Esophagus muscularis mucosa (tissue), 4 donors: ENCODE results near the gene LMOD2. TPM values are rescaled to one million over a fixed set of nuclear protein-coding genes. Genes with fewer than 3 reads are reported as not detected.

Source experiments
- DNase-seq: peaks from one replicate; pipeline ENCODE4 v3.0.0-alpha.2; 2017; ENCODE audit errors: extremely low spot score
- H3K27ac ChIP-seq, 4 donors: fragments of 200-600 bp; sonication (generic); replicated peaks in 1 of 4; 1 replicate in 3 of 4; 2 replicates in 1 of 4; pipeline ENCODE4 v1.5.1; 2016 to 2019; ENCODE audit warnings: mild to moderate bottlenecking in 1 of 4
- H3K27me3 ChIP-seq, 4 donors: fragments of 200-600 bp; sonication (generic); one replicate each; pipeline versions ENCODE4 v1.5.1 to v1.6.0; 2016 to 2019
- H3K36me3 ChIP-seq, 4 donors: fragments of 200-600 bp; sonication (generic); one replicate each; pipeline ENCODE4 v1.5.1; 2016 to 2019
- H3K4me1 ChIP-seq, 4 donors: fragments of 200-600 bp; sonication (generic); one replicate each; pipeline ENCODE4 v1.5.1; 2016 to 2019
- H3K4me3 ChIP-seq, 4 donors: fragments of 200-600 bp; sonication (generic); 1 replicate in 2 of 4; 2 replicates in 2 of 4; pipeline ENCODE4 v1.5.1; 2016 to 2019; ENCODE audit warnings: mild to moderate bottlenecking in 4 of 4, moderate library complexity in 1 of 4
- H3K9me3 ChIP-seq, 4 donors: fragments of 200-600 bp; sonication (generic); 1 replicate in 3 of 4; 2 replicates in 1 of 4; pipeline ENCODE4 v1.5.1; 2016 to 2019
- EP300 ChIP-seq: sonication (generic); formaldehyde crosslinking; IDR thresholded peaks from one replicate; pipeline ENCODE4 v1.6.1; 2017; ENCODE audit warnings: antibody characterized with exemption
- POLR2A ChIP-seq: fragments of 450-650 bp; IDR thresholded peaks from one replicate; pipeline ENCODE4 v1.6.1; 2017; ENCODE audit warnings: antibody characterized with exemption, moderate library complexity, mild to moderate bottlenecking, low read depth
- POLR2AphosphoS5 ChIP-seq, 2 donors: sonication (generic); formaldehyde crosslinking; IDR thresholded peaks; one replicate each; pipeline ENCODE4 v1.6.1; 2017; ENCODE audit warnings: antibody characterized with exemption in 2 of 2
- WGBS: methylation state at CpG from one replicate; pipeline ENCODE4 v1.1.5; 2018; 5-methylcytosine and 5-hydroxymethylcytosine counted together
- intact Hi-C: fragments of 100-400 bp; cut with DNase I; formaldehyde crosslinking; loops from one replicate; pipeline ENCODE4 v1.15.1; 2023
- total RNA-seq, 4 donors: library from RNA; depleted of rRNA; stranded (reverse); fragments of >200 nt; gene quantifications; one replicate each; pipeline versions ENCODE4 v1.1.0 to v1.2.1, GENCODE V29; 2016
- TF ChIP-seq, protein P1 (sequence below), 3 experiments: fragments of 200-600 bp in 2 of 3; fragments of 450-650 bp in 1 of 3; sonication (generic) in 2 of 3; IDR thresholded peaks; one replicate each; pipeline ENCODE4 v1.5.1; 2017 to 2019; ENCODE audit warnings: antibody characterized with exemption in 3 of 3, mild to moderate bottlenecking in 2 of 3, moderate library complexity in 1 of 3

Gene LMOD2
- total RNA-seq, 4 donors from 2014 or later, result not detected

DNA sequence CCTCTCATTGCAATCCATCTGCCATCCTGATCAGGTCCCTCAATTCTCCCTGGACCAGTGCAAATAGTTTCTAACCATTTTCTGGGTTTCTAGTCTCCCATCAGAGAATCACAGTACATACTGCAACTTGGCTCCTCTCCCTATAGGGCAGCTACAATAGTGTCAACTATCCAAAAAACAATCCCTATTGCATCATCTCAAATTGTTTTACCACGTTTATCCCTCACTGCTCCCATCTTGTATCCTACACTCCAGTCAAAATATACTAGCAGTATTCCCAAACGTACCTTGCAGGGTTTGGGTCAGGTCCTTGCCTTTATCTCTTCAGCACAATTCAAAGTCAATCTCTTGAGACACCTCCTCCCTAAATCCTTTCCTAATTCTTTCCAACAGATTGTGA is 30.4 kb upstream of the LMOD2 start:
- no peak for DNase-seq
- Histone ChIP-seq H3K27ac (no peak overlapping the region), H3K36me3 (peaks cover 0 to 5% (median 0%) of the 10 kb centered on the region in 4 donors), H3K9me3 (no peaks in the 10 kb centered on the region), H3K27me3 (no peaks in the 10 kb centered on the region), H3K4me1 (no peaks in the 10 kb centered on the region), H3K4me3 (no peak overlapping the region)
- TF ChIP-seq POLR2AphosphoS5 (IDR thresholded peaks at IDR 0.05), result no peak
- TF ChIP-seq, protein P1, sequence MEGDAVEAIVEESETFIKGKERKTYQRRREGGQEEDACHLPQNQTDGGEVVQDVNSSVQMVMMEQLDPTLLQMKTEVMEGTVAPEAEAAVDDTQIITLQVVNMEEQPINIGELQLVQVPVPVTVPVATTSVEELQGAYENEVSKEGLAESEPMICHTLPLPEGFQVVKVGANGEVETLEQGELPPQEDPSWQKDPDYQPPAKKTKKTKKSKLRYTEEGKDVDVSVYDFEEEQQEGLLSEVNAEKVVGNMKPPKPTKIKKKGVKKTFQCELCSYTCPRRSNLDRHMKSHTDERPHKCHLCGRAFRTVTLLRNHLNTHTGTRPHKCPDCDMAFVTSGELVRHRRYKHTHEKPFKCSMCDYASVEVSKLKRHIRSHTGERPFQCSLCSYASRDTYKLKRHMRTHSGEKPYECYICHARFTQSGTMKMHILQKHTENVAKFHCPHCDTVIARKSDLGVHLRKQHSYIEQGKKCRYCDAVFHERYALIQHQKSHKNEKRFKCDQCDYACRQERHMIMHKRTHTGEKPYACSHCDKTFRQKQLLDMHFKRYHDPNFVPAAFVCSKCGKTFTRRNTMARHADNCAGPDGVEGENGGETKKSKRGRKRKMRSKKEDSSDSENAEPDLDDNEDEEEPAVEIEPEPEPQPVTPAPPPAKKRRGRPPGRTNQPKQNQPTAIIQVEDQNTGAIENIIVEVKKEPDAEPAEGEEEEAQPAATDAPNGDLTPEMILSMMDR (IDR thresholded peaks at IDR 0.05), result no peak
- TF ChIP-seq EP300, result no peak
- TF ChIP-seq POLR2A, result no peak
- 66% methylated on average over 2 of the region's 2 CpGs for WGBS
- intact Hi-C loops, result no loop called here

DNA sequence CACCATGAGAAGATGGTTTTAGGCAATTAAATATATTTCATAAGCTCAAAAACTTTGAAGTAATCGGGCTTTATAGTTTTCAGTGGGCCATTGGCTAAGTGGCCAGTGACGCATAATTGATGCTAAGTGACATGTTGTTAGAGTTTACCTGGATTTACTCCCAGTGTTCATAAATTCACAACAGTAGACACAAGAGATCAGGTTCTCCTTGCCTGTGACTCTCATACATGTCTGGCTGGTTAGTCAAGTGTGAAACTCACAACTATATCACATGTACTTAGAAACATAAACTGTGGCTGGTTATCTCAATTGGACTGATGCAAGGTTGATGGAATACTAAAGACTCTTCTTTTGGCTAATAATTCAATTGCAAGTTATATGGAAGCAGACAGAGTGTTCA is 27.8 kb upstream of the LMOD2 start:
- Histone ChIP-seq H3K27ac (no peak overlapping the region), H3K36me3 (peaks cover 0 to 5% (median 0%) of the 10 kb centered on the region in 4 donors), H3K4me1 (no peaks in the 10 kb centered on the region), H3K27me3 (peaks cover 0 to 4% (median 0%) of the 10 kb centered on the region in 4 donors), H3K9me3 (no peaks in the 10 kb centered on the region), H3K4me3 (no peak overlapping the region)
- no peak for TF ChIP-seq POLR2A
- no peak for TF ChIP-seq POLR2AphosphoS5 (IDR thresholded peaks at IDR 0.05)
- no peak for TF ChIP-seq EP300
- TF ChIP-seq, protein P1 (IDR thresholded peaks at IDR 0.05), result no peak
- WGBS, result 90% methylated on average over 2 of the region's 2 CpGs
- intact Hi-C loops, result no loop called here
- DNase-seq, result no peak

DNA sequence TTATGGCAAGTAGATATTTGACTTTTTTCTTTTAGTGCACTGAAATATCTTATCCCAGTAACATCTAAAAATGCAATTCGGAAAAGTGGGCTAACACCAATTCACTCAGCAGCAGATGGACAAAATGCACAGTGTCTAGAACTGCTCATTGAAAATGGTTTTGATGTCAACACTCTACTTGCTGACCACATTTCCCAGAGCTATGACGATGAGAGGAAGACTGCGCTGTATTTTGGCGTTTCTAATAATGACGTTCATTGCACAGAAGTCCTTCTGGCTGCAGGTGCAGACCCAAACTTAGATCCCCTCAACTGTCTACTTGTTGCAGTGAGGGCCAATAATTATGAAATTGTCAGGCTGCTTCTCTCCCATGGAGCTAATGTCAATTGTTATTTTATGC is 26.8 kb upstream of the LMOD2 start:
- TF ChIP-seq, protein P1 (IDR thresholded peaks at IDR 0.05), result no peak
- TF ChIP-seq POLR2AphosphoS5 (IDR thresholded peaks at IDR 0.05) (no peak), EP300 (no peak), POLR2A (no peak)
- Histone ChIP-seq H3K27ac (no peak overlapping the region), H3K4me1 (no peaks in the 10 kb centered on the region), H3K9me3 (no peaks in the 10 kb centered on the region), H3K27me3 (peaks cover 0 to 4% (median 0%) of the 10 kb centered on the region in 4 donors), H3K36me3 (peaks cover 0 to 5% (median 0%) of the 10 kb centered on the region in 4 donors), H3K4me3 (no peak overlapping the region)
- intact Hi-C loops, result no loop called here
- 90% methylated on average over 5 of the region's 5 CpGs for WGBS
- no peak for DNase-seq

DNA sequence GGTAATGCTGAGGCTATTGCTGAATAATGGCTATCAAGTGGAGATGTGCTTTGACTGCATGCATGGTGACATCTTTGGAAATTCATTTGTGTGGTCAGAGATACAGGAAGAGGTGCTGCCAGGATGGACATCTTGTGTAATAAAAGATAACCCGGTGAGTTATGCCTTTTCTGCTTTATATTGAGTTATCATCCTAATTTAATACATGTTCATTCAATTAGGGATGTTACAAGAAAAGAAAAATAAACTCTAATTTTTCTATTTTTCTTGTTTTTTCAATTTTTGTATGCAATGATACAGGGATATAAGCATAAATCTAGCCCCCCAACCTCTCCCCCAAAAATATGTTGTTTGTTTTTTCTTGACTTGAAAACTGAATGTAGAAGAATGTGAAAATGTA is 26.4 kb upstream of the LMOD2 start:
- no peak overlapping the region for H3K27ac ChIP-seq
- TF ChIP-seq EP300, result no peak
- TF ChIP-seq, protein P1 (IDR thresholded peaks at IDR 0.05), result no peak
- TF ChIP-seq POLR2A, result no peak
- no peak for TF ChIP-seq POLR2AphosphoS5 (IDR thresholded peaks at IDR 0.05)
- peaks cover 0 to 4% (median 0%) of the 10 kb centered on the region in 4 donors for H3K4me1 ChIP-seq
- H3K9me3 ChIP-seq, result no peaks in the 10 kb centered on the region
- DNase-seq, result no peak
- intact Hi-C loops, result no loop called here
- peaks cover 0 to 4% (median 0%) of the 10 kb centered on the region in 4 donors for H3K27me3 ChIP-seq
- H3K4me3 ChIP-seq, result no peak overlapping the region
- 61% methylated on average over 1 of the region's 1 CpG for WGBS
- H3K36me3 ChIP-seq, result peaks cover 0 to 5% (median 0%) of the 10 kb centered on the region in 4 donors

DNA sequence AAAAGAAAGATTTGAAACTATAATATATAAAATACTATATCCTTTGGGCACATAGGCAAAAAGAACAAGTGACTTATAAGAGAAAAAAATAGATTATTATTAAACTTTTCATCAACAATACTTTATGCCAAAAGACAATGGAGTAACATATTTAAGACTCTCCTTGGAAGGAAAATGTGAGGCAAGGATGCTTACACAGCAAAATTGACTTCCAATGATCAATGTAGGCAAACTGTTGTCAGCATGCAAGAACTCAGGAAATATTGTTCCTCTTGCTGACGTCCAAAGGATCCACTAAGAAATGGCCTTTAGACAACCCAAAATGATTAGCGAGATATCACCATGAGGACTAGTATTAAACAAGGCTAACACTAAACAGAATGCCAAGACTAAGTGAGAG is 22.9 kb upstream of the LMOD2 start:
- intact Hi-C loops, result loop anchor here (10.0 kb wide), 1 partner anchor 232 kb away; no protein-coding TSS in a partner anchor
- TF ChIP-seq EP300 (no peak), POLR2A (no peak), POLR2AphosphoS5 (IDR thresholded peaks at IDR 0.05) (no peak)
- TF ChIP-seq, protein P1 (IDR thresholded peaks at IDR 0.05), result no peak

More for the DNA sequence above, 22.9 kb upstream of the LMOD2 start:
- H3K4me3 ChIP-seq, result no peak overlapping the region
- 87% methylated on average over 2 of the region's 2 CpGs for WGBS
- no peak overlapping the region for H3K27ac ChIP-seq
- H3K9me3 ChIP-seq, result no peaks in the 10 kb centered on the region
- peaks cover 0 to 4% (median 0%) of the 10 kb centered on the region in 4 donors for H3K27me3 ChIP-seq
- H3K36me3 ChIP-seq, result no peaks in the 10 kb centered on the region
- no peak for DNase-seq
- H3K4me1 ChIP-seq, result peaks cover 0 to 7% (median 0%) of the 10 kb centered on the region in 4 donors
